Activated CD4-positive, CD25-positive, alpha-beta regulatory T cell treated with anti-CD3 and anti-CD28 coated beads, Interleukin-2, amount 50 U/mL, for 24 hours (primary cell): ENCODE results near the gene PRODH2.
"Not testable (repeated sequence)": the region's sequence is repeated elsewhere in the genome, so short reads cannot be mapped to it uniquely, and the experiment has no call there.

Experiments used
- ATAC-seq, 2 donors: fragments of 150-1000 bp; cut with Tn5 transposase; one replicate each; pipeline ENCODE4 v1.10.0; 2021; ENCODE audit warnings: mild to moderate bottlenecking in 1 of 2, moderate library complexity in 1 of 2

PRODH2 gene

DNA sequence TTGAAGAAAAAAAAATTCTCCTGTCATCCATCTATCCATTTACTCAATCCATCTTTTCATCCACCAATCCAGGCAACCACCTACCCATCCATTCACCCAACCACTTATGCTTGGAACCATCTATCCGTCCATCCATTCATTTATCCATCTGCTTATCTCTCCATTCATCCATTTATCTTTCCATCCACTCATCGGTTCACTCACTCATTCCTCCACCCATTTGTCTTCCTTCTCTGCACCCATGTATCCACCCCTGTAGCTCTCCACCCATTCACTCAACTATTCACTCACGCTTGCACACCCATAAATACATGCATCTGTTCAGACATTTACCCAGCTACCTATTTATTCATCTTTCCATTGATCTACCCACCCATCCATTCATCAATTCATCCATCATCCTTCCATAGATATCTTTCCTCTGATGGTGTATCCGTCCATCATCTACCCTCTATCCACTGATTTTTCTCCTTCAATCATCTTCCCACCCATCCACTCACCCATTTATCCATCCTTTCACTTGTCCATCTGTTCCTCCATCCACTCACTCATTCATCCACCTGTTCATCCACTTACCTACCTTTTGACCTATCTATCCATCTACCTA, 30.1 kb upstream of the PRODH2 start:
- no peak for ATAC-seq

DNA sequence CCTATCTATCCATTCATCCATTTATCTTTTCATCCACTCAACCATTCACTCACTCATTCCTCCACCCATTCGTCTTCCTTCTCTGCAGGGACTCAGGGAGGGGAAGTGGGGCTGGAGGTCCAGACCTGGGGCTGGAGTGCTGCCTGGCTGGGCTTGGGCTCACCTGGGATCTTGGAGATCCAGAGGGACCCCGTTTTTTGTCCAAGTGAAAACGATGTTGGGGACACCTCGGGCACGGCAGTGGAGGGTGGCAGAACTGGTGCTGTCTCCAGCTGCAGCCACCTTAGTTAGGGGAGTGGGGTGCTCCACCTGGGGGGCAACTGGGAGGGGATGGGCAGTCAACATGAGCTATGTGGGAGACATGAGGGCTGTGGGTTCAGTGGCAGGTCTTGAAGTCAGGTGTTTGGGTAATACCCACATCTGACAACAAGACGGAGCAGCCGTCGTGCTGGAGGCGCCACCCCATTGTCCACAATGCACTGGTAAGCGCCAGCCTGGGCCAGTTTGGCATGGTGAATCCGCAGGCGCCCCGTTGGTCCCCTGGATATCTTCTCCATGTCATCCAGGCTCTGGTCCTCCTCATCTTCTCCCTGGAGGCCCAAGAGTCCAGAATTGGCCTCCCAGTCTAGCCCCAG, 29.4 kb upstream of the PRODH2 start:
- ATAC-seq, result no peak

DNA sequence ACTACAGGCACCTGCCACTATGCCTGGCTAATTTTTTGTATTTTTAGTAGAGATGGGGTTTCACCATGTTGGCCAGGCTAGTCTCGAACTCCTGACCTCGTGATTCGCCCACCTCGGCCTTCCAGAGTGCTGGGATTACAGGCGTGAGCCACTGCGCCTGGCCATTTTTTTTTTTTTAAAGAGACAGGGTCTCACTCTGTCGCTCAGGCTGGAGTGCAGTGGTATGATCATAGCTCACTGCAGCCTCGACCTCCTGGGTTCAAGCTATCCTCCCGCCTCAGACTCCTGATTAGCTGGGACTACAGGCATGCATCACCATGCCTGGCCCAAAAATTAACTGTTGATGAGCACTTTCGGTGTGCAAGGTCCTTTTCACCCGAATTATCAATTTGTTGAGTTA, 23.5 kb upstream of the PRODH2 start:
- not testable (repeated sequence) for ATAC-seq

DNA sequence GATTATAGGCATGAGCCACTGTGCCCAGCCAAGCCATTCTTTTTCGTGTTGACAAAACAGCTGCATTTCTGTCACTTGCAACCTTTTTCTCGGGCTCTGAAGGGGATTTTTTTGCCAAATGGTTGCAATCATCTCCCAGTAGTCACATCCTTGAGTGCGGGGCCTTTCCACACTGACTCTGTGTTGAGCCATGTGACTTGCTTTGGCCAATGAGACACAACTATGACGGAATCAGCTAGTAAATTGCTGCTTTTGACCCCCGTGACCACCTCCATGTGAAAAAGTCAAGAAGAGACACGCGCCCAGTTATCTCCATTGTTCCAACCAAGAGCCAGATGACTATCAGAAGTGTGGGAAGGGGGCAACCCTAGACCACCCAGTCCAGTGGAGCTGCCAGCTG, 21.3 kb upstream of the PRODH2 start:
- no peak for ATAC-seq

DNA sequence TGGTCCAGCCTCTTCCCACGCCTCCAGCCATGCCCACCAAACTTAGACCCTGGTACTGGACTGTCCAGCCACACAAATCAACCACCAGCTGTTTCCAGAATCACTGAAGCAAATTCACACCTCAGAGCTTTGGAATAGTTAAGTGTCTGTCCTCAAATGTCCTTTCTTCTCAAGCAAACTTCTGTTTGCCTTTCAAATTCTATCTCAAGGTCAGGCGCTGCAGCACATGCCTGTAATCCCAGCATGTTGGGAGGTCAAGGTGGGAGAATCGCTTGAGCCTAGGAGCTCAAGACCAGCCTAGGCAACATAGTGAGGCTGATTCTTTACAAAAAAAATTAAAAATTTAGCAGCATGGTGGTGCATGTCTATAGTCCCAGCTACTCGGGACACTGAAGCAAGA, 19.4 kb upstream of the PRODH2 start:
- no peak for ATAC-seq

DNA sequence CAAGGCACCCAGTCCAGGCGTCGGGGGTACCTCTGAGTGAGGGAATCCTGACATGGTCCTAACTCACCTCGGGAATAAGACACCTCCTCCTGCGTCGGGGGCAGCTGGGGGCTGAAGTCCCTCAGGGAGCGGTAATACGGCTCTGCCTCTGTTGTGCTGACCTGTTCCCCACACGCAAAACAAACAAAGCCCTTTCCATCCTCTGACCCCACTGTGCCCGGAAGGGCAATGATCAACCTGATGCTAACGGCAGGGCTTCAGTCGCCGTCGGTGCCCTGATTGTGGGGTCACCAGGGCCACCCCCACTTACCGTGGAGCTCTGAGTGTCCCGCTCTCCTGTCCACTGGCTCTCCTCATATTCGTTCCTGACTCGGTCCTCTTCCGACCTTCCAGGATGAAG, 18.3 kb upstream of the PRODH2 start:
- ATAC-seq, result no peak

DNA sequence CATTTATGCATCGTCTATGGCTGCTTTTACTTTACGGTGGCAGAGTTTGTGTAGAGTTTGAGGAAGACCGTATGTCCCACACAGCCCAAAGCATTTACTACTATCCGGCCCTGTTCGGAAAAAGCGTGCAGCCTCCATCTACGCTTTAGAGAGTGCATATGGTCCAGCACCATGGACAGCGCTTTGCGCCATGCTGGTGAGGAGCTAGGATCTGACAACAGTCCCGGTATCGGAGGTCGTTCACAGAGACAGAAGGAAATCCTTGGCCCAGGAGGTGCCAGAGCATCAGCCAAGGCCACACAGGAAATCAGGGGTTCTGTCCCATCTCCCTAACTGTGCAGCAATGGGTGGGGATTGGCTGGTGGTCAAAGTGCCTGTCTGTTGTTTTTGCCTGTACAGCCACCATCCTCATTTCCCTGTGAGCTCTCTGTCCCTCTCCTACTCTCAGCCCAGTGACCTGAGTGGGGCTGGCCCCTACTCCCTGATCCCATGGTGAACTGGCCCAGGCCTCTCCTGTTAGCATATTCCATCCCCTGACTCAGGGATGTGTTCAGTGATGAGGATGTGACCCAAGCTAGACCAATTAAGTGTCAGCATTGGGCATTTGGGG, 16.2 kb upstream of the PRODH2 start:
- no peak for ATAC-seq

DNA sequence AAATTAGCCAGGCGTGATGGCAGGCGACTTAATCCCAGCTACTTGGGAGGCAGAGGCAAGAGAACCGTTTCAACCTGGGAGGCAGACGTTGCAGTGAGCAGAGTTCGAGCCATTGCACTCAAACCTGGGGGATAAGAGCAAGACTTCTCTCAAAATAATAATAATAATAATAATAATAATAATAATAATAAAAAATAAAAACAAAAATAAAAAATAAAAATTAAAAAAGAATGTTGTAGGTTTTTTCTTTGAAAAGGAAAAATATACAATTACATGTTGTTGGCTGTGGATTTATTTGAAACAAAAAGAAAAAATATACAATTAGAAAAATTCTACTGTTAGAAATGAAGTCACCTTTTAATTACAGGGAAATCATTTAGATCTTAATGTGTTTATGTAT, 11.5 kb upstream of the PRODH2 start:
- no peak for ATAC-seq

DNA sequence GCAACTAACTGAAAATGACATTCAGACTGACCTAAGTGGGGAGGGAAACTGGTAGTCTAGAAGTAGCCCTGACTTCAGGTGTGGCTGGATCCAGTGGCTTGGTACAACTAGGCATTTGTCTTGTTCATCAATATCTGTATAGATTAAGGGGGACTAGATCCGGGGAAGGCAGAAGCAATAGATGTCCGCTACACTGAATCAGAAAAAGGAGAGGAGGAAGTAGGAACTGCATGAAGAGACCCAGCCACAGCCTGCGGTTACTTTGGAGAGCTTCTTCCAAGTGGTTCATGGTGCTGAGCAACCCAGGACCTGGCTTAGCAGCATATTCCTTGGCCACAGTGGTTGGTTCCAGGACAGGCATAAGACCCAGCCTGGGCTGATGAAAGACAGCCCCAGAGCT, 9.9 kb upstream of the PRODH2 start:
- no peak for ATAC-seq

DNA sequence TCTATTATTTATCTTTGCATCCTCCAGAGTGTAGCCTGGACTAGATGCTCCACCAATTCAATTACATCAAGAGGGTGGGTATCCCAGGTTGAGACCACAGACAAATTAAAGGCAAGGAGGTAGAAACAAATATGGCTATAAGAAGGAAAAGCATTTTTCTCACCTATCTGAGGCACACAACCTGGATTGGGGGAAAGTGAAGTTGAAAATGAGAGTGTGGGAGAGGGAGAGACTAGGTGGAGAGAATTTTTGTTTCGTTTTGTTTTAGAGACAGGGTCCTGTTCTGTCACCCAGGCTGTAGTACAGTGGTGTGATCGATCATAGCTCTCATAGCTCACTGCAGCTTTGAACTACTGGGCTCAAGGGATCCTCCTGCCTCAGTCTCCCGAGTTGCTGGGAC, 5.8 kb upstream of the PRODH2 start:
- ATAC-seq, result no peak

DNA sequence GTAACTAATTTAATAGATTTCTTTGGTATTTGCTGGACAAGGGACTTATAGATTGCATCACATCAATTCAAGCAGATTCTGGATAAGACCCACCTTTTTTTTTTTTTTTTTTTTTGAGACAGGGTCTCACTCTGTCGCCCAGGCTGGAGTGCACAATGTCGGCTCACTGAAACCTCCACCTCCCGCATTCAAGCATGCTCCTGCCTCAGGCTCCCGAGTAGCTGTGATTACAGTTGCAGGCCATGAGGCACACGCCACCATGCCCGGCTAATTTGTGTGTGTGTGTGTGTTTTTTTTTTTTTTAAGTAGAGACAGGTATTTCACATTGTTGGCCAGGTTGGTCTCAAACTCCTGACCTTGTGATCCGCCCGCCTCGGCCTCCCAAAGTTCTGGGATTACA, 4.2 kb upstream of the PRODH2 start:
- ATAC-seq, result no peak

DNA sequence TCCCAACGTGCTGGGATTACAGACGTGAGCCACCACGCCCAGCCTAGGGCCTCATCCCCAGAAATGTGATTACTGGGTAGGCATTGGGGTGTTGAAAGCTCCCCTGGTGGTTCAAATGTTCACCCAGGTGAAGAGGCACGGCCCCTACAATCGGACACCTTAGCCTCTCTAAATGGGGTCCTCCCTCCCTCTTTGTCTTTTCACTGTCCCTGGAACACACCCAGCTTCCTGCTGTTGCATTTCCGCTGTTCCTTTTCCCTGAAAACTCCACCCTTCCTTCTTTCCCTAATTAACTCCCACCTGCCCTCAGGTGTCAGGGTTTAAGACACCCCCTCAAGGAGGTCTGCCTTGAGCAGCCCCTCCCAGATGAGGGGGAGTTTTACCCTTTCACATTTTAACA, 3.6 kb upstream of the PRODH2 start:
- ATAC-seq, result no peak

DNA sequence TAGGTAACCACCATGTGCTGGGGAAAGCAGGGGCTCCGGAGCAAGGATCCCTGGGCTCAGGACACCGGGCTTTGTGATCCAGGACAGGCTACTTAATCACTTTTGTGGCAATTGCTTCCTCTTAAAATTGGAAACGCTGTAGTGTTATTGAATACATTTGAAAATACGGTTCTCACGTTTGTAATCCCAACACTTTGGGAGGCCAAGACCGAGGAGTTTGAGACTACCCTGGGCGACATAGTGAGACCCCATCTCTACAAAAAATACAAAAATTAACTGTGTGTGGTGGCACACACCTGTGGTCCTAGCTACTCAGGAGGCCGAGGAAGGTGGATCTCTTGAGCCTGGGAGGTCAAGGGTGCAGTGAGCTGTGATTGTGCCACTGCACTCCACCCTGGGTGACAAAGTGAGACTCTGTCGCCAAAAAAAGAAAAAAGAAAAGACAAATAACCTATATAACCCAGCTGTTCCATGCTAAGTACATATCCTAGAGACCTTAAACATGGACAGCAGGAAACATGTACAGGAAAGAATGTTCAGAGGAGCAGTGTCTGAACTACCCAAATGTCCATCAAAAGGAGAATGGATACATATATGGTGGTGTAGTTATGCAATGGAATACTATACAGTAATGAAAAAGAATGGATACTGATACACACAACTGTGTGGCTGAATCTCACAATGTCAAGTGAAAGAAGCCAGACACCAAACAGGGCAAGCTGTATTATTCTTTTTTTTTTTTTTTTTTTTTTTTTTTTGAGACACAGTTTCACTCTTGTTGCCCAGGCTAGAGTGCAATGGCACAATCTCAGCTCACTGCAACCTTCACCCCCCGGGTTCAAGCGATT, 622 bp upstream of the PRODH2 start:
- ATAC-seq, result no peak

DNA sequence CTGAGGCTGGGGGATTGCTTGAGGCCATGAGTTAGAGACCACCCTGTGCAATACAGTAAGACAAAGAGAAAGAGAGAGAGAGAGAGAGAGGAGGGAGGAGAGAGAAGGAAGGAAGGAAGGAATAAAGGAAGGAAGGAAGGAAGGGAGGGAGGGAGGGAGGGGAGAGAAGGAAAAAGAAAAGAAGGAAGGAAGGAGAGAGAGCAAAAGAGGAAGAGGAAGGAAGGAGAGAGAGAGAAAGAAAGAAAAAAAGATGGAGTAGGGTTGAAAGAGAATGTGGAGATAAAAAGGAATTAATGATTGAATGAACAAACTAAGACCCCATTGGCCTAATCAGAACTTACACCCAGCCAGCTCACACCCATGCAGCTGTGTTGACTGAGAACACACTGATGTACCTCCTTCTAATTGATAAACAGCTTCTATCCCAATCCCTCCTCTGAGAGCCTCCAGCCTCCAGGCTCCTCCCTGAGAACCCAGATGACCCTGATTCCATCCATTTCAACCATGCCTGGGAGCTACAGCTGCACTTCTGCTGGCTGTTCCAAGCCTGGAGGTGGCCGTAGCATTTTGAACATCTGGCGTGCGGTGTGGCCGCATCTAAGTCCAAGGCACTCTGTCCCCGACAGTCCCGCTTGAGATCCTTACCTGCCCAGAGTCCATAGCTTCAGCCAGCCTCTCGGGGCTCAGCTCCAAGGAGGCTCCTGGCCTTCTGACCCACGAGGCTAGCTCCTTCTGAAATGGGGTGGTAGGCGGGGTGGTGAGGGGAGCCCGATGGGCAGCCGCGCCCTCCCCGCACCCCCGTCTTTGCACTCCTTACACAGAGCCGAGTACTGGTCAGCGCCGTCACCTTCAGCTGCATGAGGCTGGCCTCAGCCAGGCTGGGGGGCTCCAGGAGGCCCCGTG, 1.1 kb downstream of the PRODH2 start:
- no peak for ATAC-seq

DNA sequence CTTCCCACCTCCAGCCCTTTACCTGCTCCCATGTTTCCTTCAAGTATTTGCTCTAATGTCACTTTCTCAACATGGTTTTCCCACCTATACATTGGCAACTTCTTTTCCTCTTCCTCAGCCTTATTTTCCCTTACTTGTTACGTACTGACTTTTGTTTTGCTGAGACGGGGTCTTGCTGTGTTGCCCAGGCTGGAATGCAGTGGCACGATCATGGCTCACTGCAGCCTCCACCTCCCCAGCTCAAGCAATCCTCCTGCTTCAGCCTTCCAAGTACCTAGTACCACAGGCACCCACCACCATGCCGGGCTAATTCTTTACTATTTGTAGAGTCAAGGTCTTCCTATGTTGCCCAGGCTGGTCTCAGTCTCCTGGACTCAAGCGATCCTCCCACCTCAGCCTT, 5.0 kb downstream of the PRODH2 start:
- no peak for ATAC-seq

DNA sequence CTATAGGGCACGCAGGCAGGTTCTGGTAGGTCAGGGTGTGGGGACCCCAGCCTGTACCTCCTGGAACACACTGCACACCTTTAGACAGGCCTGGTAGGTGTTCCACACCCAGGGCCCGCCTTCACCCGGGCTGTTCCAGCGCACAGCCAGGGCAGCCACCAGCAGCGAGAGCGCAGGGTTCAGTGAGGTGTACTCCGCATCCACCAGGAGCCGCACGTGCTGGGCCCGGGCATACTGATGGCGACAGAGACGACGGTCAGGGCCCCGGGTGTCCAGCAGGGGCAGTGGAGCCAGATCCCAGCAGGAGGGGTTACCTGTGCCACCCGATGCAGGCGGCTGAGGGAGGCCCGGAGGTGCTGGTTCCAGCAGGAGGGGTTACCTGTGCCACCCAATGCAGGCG, 6.0 kb downstream of the PRODH2 start:
- ATAC-seq, result no peak

DNA sequence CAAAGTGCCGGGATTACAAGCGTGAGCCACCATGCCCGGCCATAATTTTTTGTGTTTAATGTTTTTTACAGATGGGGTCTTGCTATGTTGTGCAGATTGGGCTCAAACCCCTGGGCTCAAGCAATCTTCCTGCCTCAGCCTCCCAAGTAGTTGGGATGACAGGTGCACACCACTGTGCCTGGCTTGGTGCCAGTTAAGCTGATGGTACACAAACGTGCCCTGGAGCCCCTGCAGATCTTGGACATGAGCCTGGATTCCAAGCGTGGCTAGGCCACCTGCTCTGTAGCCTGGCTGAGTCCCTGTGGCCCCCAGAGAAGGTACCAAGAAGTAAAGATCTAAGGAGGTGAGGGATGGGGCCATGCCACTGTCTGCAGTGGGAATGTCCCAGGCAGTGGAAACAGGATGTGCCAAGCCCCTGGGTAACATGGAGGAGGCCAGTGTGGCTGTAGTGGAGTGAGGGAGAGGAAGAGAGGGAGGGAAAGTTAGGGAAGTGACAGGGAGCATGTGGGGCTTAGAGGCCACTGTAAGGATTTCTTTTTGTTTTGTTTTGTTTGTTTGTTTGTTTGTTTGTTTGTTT, 7.0 kb downstream of the PRODH2 start:
- no peak for ATAC-seq

DNA sequence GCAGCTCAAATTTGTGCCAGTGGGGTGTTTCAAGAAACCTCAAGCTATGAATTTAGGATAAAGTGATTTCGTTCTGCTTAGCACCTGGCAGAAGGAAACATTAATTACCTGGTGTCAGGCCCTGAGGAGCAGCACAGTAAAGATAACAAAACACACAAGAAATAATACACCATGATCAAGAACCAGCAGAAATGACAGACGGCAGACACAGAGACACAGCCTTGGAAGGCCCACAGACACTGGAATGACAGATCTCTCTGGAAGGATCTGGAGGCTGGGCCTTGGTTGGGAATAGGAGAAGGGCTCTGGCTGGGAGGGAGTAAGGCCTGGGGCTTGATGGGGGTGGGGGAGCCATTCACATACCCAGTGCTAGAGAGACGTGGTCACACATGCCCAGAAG, 10.8 kb downstream of the PRODH2 start:
- no peak for ATAC-seq

DNA sequence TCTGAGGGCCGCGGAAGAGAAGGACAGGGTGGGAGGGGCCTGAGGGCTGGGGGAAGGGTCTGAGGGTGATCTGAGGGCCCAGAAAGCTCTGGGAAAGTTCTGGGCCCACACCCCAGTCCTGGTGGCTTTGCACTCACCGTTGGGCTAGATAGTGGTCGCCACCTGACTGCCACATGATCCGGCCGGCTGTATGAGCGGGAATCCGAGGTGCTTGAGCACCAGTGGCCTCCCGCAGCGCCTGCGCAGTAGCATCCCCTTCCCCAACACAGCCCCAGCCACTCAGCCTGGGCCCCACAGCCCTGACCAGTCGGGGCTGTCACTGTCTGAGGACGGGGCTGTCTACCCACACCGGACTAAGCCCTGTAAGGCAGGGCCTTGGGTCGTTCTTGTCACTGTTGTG, 15.0 kb downstream of the PRODH2 start:
- no peak for ATAC-seq

DNA sequence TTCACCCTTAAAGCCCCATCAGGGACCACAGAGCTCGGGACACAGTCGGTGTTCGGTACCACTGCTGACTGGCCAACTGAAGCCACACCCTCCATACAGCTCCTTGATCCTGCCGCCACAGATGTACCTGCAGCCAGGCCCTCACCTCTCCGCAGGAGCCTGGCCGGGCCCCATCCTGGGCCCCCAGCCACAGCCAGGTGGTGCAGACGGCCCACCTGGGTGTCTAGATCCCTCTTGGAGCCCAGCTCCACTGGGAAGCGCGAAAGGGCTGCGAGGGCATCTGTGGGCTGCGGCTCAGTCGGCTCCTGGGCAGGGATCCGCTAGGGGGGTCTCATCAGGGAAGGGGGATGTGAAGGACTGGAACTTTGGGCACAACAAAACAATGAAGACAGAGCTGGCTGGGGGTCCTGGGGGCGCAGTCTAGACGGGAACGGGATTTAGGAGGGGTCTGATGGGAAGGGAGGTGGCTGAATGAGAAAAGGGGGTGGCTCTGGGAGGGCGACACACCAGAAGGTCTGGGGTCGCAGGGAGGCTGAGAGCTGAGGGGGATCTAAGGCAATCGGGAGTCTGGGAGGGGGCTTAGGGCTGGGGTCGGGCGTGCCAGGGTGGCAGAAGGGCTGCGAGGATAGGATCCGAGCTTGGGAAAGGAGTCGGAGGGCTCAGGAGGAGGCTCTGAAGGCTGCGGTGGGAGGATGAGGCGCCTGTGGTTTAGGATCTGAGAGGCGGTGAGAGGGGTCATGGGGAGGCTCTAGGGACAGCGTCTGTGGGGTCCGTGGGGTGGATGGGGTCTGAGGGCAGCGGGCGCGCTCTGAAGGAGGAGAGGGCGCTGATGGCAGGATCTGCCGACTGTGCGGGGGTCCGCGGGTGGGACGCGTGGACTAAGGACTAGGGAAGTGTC, 15.8 kb downstream of the PRODH2 start:
- ATAC-seq, result no peak

DNA sequence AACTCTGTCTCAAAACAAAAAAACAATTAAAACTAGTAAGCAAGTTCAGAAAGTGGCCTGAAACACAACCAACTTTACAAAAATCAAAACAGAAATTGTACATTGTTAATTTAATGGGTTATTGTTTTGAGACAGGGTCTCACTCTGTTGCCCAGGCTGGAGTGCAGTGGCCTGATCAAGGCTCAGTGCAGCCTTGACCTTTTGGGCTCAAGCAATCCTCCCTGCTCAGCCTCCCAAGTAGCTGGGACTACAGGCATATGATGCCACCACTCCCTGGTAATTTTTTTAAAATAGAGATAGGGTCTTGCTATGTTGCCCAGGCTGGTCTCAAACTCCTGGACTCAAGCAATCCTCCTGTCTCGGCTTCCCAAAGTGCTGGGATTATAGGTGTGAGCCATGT, 17.1 kb downstream of the PRODH2 start:
- ATAC-seq, result not testable (repeated sequence)
